Right lobe of liver (tissue), 4 donors: ENCODE data around the gene SEMA4D.

Source experiments
- CTCF ChIP-seq, 4 donors: fragments of 200-600 bp in 3 of 4; fragments of 450-650 bp in 1 of 4; IDR thresholded peaks; one replicate each; pipeline versions ENCODE4 v1.5.1 to v1.8.0; 2016 to 2022; ENCODE audit warnings: antibody characterized with exemption in 4 of 4, mild to moderate bottlenecking in 2 of 4
- POLR2A ChIP-seq: fragments of 450-650 bp; IDR thresholded peaks from one replicate; pipeline ENCODE4 v1.6.1; 2017; ENCODE audit warnings: antibody characterized with exemption, mild to moderate bottlenecking
- donor health status: DM: no; HTN: no; CAD: no.
- donor health status: DM: no; HTN: no; CAD: no.
- donor health status: DM: no; HTN: yes; CAD: no.

- TF ChIP-seq CTCF (IDR thresholded peaks at IDR 0.05) (no peak), POLR2A (no peak)
Measured at GRCh38 chr9:89383721-89384300, 114.1 kb downstream of the SEMA4D start.
